CD4-positive, alpha-beta memory T cell (primary cell): ENCODE measurements around the gene BPIFB3. TPM values are rescaled to one million over a fixed set of nuclear protein-coding genes. Genes with fewer than 3 reads are reported as not detected.
A peak's percentile ranks its signal among the peaks of the same experiment; 100 is the strongest.

Source experiments
- CTCF ChIA-PET: fragments of 350-600 bp; sonication (Branson Sonifier 250); formaldehyde crosslinking; loops from one replicate; lab custom pipeline; 2021; ENCODE audit warnings: inconsistent platforms; ENCODE audit not compliant: partially characterized antibody; lab: Charles Lee
- POLR2A ChIA-PET: fragments of 350-600 bp; sonication (Branson Sonifier 250); formaldehyde crosslinking; loops from one replicate; lab custom pipeline; 2021; ENCODE audit not compliant: partially characterized antibody; lab: Charles Lee
- DNase-seq, 5 donors: peaks; one replicate each; pipeline versions ENCODE4 v3.0.0 to v3.0.0-alpha.2; 2020 to 2022; ENCODE audit warnings: mixed read lengths in 1 of 5
- H3K27ac ChIP-seq: one replicate; pipeline ENCODE4 v1.7.0; 2013; ENCODE audit warnings: low read depth, low read length
- H3K27me3 ChIP-seq: 2 replicates; pipeline ENCODE4 v1.7.0; 2013; ENCODE audit warnings: mild to moderate bottlenecking, low read length, moderate library complexity; ENCODE audit not compliant: insufficient read depth
- H3K36me3 ChIP-seq: 2 replicates; pipeline ENCODE4 v1.7.0; 2013; ENCODE audit warnings: mild to moderate bottlenecking, low read length, moderate library complexity; ENCODE audit not compliant: insufficient read depth
- H3K4me1 ChIP-seq: 2 replicates; pipeline ENCODE4 v1.7.0; 2013; ENCODE audit warnings: mild to moderate bottlenecking, low read length, moderate library complexity; ENCODE audit not compliant: insufficient read depth
- H3K4me3 ChIP-seq, 2 donors: one replicate each; pipeline ENCODE4 v1.7.0; 2013; ENCODE audit warnings: low read length in 2 of 2, mild to moderate bottlenecking in 1 of 2
- H3K9me3 ChIP-seq, 2 donors: one replicate each; pipeline ENCODE4 v1.7.0; 2013; ENCODE audit warnings: low read length in 2 of 2, control low read depth in 1 of 2; ENCODE audit not compliant: control insufficient read depth in 1 of 2
- H3K27ac Mint-ChIP-seq, 7 donors: one replicate each; pipeline ENCODE4 v1.8.0; 2020 to 2021; ENCODE audit warnings: mixed read lengths in 7 of 7, mild to moderate bottlenecking in 6 of 7, inconsistent platforms in 3 of 7, moderate library complexity in 3 of 7
- H3K27me3 Mint-ChIP-seq, 2 donors: one replicate each; pipeline ENCODE4 v1.8.0; 2020 to 2021; ENCODE audit warnings: mixed read lengths in 2 of 2
- H3K36me3 Mint-ChIP-seq, 2 donors: one replicate each; pipeline ENCODE4 v1.8.0; 2020 to 2021; ENCODE audit warnings: mixed read lengths in 2 of 2, inconsistent platforms in 1 of 2, mild to moderate bottlenecking in 1 of 2
- H3K4me1 Mint-ChIP-seq, 4 donors: one replicate each; pipeline ENCODE4 v1.8.0; 2020 to 2021; ENCODE audit warnings: mixed read lengths in 4 of 4, mild to moderate bottlenecking in 1 of 4
- H3K4me3 Mint-ChIP-seq, 8 donors: one replicate each; pipeline ENCODE4 v1.8.0; 2020 to 2021; ENCODE audit warnings: mixed read lengths in 8 of 8, mild to moderate bottlenecking in 7 of 8, moderate library complexity in 6 of 8, inconsistent platforms in 3 of 8
- H3K9me3 Mint-ChIP-seq, 8 donors: one replicate each; pipeline ENCODE4 v1.8.0; 2020 to 2021; ENCODE audit warnings: mixed read lengths in 8 of 8, mild to moderate bottlenecking in 5 of 8, inconsistent platforms in 3 of 8, moderate library complexity in 1 of 8
- intact Hi-C: fragments of 100-400 bp; cut with micrococcal nuclease; formaldehyde crosslinking; loops from one replicate; pipeline ENCODE4 v1.15.1; 2023
- polyA plus RNA-seq, 2 donors: library from polyadenylated mRNA; unstranded; fragments of 300-500 nt; fragmentation: Illumina TruSeq; gene quantifications; one replicate each; pipeline ENCODE4 v1.2.3, GENCODE V29; 2021
- total RNA-seq, 2 experiments: library from RNA; stranded (reverse); gene quantifications; one replicate each; pipeline ENCODE4 v1.2.3, GENCODE V29; 2021

Gene BPIFB3
- total and polyA plus RNA-seq, 4 experiments from 2014 or later: not detected

- DNase-seq: no peak
- intact Hi-C loops: no loop called here
- H3K27ac ChIP-seq: no peak overlapping the region
- no peaks in the 10 kb centered on the region for H3K27me3 ChIP-seq
- no peaks in the 10 kb centered on the region for H3K9me3 ChIP-seq
- peak overlapping the region in 1 of 8 donors; percentile 36 for H3K4me3 Mint-ChIP-seq
- POLR2A ChIA-PET: no interaction called here
- H3K4me1 ChIP-seq: no peaks in the 10 kb centered on the region
- CTCF ChIA-PET: no interaction called here
- H3K27ac Mint-ChIP-seq: no peak overlapping the region
- no peak overlapping the region for H3K4me3 ChIP-seq
- H3K9me3 Mint-ChIP-seq: no peaks in the 10 kb centered on the region
- peaks cover 0 to 3% (median 2%) of the 10 kb centered on the region in 4 donors for H3K4me1 Mint-ChIP-seq
- no peaks in the 10 kb centered on the region for H3K36me3 Mint-ChIP-seq
- H3K36me3 ChIP-seq: no peaks in the 10 kb centered on the region
- H3K27me3 Mint-ChIP-seq: no peaks in the 10 kb centered on the region
Observed at GRCh38 chr20:33059741-33060390, 6.2 kb downstream of the BPIFB3 start.

DNA sequence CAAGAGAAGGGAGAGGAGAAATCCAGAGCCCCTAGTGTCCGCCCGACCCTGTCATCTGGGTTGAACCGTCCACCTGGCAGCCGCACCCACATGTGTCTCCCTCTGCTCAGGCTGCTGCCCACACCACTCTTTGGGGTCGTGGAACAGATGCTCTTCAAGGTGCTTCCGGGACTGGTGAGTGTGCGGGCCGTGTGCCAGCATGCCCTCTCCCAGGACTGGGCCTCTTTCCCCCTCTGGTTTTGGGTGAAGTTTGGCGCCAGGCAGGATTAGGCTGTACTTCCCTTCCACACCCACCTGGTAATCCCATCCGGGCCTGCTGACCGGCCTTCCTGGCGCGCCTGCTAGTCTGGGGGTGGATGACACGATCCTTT lies 7.9 kb downstream of the BPIFB3 start:
- DNase-seq: no peak
- H3K27me3 Mint-ChIP-seq: no peaks in the 10 kb centered on the region
- no peaks in the 10 kb centered on the region for H3K27me3 ChIP-seq
- H3K27ac Mint-ChIP-seq: no peak overlapping the region
- H3K4me1 ChIP-seq: no peaks in the 10 kb centered on the region
- H3K4me3 ChIP-seq: no peak overlapping the region
- H3K36me3 ChIP-seq: no peaks in the 10 kb centered on the region
- POLR2A ChIA-PET: no interaction called here
- H3K9me3 Mint-ChIP-seq: no peaks in the 10 kb centered on the region
- H3K4me1 Mint-ChIP-seq: peaks cover 0 to 7% (median under 1%) of the 10 kb centered on the region in 4 donors
- H3K36me3 Mint-ChIP-seq: no peaks in the 10 kb centered on the region
- H3K4me3 Mint-ChIP-seq: no peak overlapping the region
- CTCF ChIA-PET: no interaction called here
- H3K9me3 ChIP-seq: no peaks in the 10 kb centered on the region
- intact Hi-C loops: no loop called here
- H3K27ac ChIP-seq: no peak overlapping the region

DNA sequence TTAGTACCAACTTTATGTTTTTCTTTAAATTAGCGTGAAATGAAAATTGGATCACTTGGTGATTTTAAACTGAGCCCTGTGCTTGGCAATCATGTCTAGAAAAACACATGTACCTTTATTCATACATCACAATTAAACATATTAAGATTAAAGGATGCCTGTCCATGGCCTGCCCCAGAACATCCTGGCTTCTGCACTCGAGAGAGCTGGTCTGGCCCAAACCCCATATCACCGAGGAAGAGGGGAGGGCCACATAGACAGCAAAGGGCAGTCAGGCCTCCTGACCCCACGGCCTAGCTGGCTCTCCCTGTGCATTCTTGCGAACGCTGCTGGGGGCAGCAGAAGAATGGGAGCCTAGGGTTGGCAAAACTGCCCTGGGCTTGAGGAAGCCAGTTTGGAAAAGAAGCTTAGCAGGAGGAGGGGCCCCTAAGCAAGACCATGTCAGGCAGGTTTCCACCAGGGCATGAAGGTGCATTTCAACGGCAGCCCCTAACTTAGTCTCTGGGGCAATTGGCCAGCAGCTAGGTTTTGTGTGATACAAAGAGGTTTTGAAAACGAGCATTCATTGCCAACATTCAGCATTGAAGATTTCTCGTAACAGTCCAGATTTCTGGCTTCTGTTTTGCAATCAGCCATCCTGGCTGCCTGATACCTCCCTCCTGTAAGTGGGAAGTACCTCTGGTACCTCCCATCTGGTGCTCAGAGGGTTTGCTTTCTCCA lies 8.6 kb downstream of the BPIFB3 start:
- ChIA-PET CTCF (no interaction called here), POLR2A (no interaction called here)
- Mint-ChIP-seq H3K4me3 (no peak overlapping the region), H3K27ac (no peak overlapping the region), H3K27me3 (no peaks in the 10 kb centered on the region), H3K9me3 (no peaks in the 10 kb centered on the region), H3K4me1 (peaks cover 0 to 4% (median under 1%) of the 10 kb centered on the region in 4 donors), H3K36me3 (no peaks in the 10 kb centered on the region)
- no peak for DNase-seq
- H3K27ac ChIP-seq: no peak overlapping the region
- no peak overlapping the region for H3K4me3 ChIP-seq
- H3K9me3 ChIP-seq: no peaks in the 10 kb centered on the region
- no peaks in the 10 kb centered on the region for H3K27me3 ChIP-seq
- H3K4me1 ChIP-seq: no peaks in the 10 kb centered on the region
- H3K36me3 ChIP-seq: no peaks in the 10 kb centered on the region
- intact Hi-C loops: no loop called here

DNA sequence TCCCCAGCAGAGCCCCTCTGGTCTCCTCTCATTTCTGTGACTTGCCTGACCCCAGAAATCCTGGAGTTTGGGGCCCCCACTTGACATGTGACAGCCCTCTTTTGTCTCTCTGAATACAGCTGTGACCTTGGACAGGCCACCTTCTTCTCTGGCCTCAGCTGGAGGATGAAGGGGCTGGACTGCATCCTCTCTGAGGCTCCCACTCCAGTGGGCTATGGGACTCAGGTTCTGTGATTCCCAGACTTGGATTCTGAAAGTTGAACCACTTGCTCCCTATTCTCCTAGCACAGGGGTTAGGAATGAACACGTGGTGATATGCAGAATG lies 9.1 kb downstream of the BPIFB3 start:
- DNase-seq: no peak
- no peaks in the 10 kb centered on the region for H3K27me3 ChIP-seq
- no peaks in the 10 kb centered on the region for H3K27me3 Mint-ChIP-seq
- H3K4me3 Mint-ChIP-seq: no peak overlapping the region
- H3K27ac Mint-ChIP-seq: no peak overlapping the region
- intact Hi-C loops: no loop called here
- POLR2A ChIA-PET: no interaction called here
- H3K4me3 ChIP-seq: no peak overlapping the region
- H3K27ac ChIP-seq: no peak overlapping the region
- H3K36me3 Mint-ChIP-seq: no peaks in the 10 kb centered on the region
- no peaks in the 10 kb centered on the region for H3K9me3 ChIP-seq
- H3K36me3 ChIP-seq: no peaks in the 10 kb centered on the region
- H3K9me3 Mint-ChIP-seq: no peaks in the 10 kb centered on the region
- CTCF ChIA-PET: no interaction called here
- no peaks in the 10 kb centered on the region for H3K4me1 ChIP-seq
- H3K4me1 Mint-ChIP-seq: peaks cover under 1 to 4% (median 2%) of the 10 kb centered on the region in 4 donors

GRCh38 chr20:33063271-33063670 lies 9.6 kb downstream of the BPIFB3 start:
- ChIA-PET CTCF (no interaction called here), POLR2A (no interaction called here)
- peak overlapping the region in 3 of 7 donors; percentile 36 to 78 (median 42) for H3K27ac Mint-ChIP-seq

GRCh38 chr20:33064572-33065287 lies 11.0 kb downstream of the BPIFB3 start:
- ChIA-PET CTCF (no interaction called here), POLR2A (no interaction called here)
- intact Hi-C loops: no loop called here
- H3K4me3 Mint-ChIP-seq: no peak overlapping the region
- H3K4me1 ChIP-seq: no peaks in the 10 kb centered on the region
- H3K27me3 Mint-ChIP-seq: no peaks in the 10 kb centered on the region
- DNase-seq: no peak
- H3K27ac Mint-ChIP-seq: no peak overlapping the region
- H3K36me3 Mint-ChIP-seq: no peaks in the 10 kb centered on the region
- peaks cover 6 to 11% (median 10%) of the 10 kb centered on the region in 4 donors for H3K4me1 Mint-ChIP-seq
- no peak overlapping the region for H3K4me3 ChIP-seq
- H3K9me3 ChIP-seq: no peaks in the 10 kb centered on the region
- no peaks in the 10 kb centered on the region for H3K27me3 ChIP-seq
- H3K27ac ChIP-seq: no peak overlapping the region
- H3K9me3 Mint-ChIP-seq: no peaks in the 10 kb centered on the region
- no peaks in the 10 kb centered on the region for H3K36me3 ChIP-seq

More at GRCh38 chr20:33063271-33063670, 9.6 kb downstream of the BPIFB3 start:
- Histone ChIP-seq H3K9me3 (no peaks in the 10 kb centered on the region), H3K27me3 (no peaks in the 10 kb centered on the region), H3K27ac (no peak overlapping the region), H3K4me1 (no peaks in the 10 kb centered on the region), H3K36me3 (no peaks in the 10 kb centered on the region), H3K4me3 (no peak overlapping the region)
- intact Hi-C loops: no loop called here
- H3K4me1 Mint-ChIP-seq: peaks cover 5 to 9% (median 7%) of the 10 kb centered on the region in 4 donors
- DNase-seq: no peak
- H3K9me3 Mint-ChIP-seq: no peaks in the 10 kb centered on the region
- no peak overlapping the region for H3K4me3 Mint-ChIP-seq
- H3K36me3 Mint-ChIP-seq: no peaks in the 10 kb centered on the region
- H3K27me3 Mint-ChIP-seq: no peaks in the 10 kb centered on the region

GRCh38 chr20:33065785-33066184 lies 12.1 kb downstream of the BPIFB3 start:
- POLR2A ChIA-PET: no interaction called here
- no peak for DNase-seq
- CTCF ChIA-PET: no interaction called here
- Mint-ChIP-seq H3K36me3 (no peaks in the 10 kb centered on the region), H3K4me1 (peaks cover 6 to 13% (median 10%) of the 10 kb centered on the region in 4 donors), H3K4me3 (no peak overlapping the region), H3K27ac (no peak overlapping the region), H3K27me3 (no peaks in the 10 kb centered on the region), H3K9me3 (no peaks in the 10 kb centered on the region)
- intact Hi-C loops: no loop called here
- Histone ChIP-seq H3K4me3 (no peak overlapping the region), H3K9me3 (no peaks in the 10 kb centered on the region), H3K27me3 (no peaks in the 10 kb centered on the region), H3K4me1 (no peaks in the 10 kb centered on the region), H3K27ac (no peak overlapping the region), H3K36me3 (no peaks in the 10 kb centered on the region)
